Fibroblast of lung (primary cell): ENCODE results near the gene HNRNPLL.

ENCODE experiments used
- CTCF ChIP-seq, 2 donors: IDR thresholded peaks in 1 of 2; conservative IDR thresholded peaks in 1 of 2; 1 replicate in 1 of 2; 2 replicates in 1 of 2; pipeline ENCODE4 v1.5.1; 2011 to 2012; ENCODE audit warnings: low read length in 2 of 2, control low read depth in 1 of 2, inconsistent platforms in 1 of 2, low read depth in 1 of 2, mild to moderate bottlenecking in 1 of 2
- EZH2 ChIP-seq: IDR thresholded peaks from 2 replicates; pipeline ENCODE4 v1.5.1; 2012; ENCODE audit warnings: low read length, control low read depth, mild to moderate bottlenecking; ENCODE audit errors: missing control alignments

- no peak for TF ChIP-seq CTCF (conservative IDR thresholded peaks at IDR 0.05 in 1 of 2, IDR thresholded peaks at IDR 0.05 in 1 of 2; ENCODE audit: low read depth in 1 of 2, low read length in 2 of 2)
- TF ChIP-seq EZH2, result no peak
Measured at GRCh38 chr2:38552259-38552658, 50.5 kb downstream of the HNRNPLL start.
